Measurements from ENCODE around the gene GBP6.
"Not testable (repeated sequence)": the region's sequence is repeated elsewhere in the genome, so short reads cannot be mapped to it uniquely, and the experiment has no call there.

Gene GBP6, protein sequence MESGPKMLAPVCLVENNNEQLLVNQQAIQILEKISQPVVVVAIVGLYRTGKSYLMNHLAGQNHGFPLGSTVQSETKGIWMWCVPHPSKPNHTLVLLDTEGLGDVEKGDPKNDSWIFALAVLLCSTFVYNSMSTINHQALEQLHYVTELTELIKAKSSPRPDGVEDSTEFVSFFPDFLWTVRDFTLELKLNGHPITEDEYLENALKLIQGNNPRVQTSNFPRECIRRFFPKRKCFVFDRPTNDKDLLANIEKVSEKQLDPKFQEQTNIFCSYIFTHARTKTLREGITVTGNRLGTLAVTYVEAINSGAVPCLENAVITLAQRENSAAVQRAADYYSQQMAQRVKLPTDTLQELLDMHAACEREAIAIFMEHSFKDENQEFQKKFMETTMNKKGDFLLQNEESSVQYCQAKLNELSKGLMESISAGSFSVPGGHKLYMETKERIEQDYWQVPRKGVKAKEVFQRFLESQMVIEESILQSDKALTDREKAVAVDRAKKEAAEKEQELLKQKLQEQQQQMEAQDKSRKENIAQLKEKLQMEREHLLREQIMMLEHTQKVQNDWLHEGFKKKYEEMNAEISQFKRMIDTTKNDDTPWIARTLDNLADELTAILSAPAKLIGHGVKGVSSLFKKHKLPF

DNA sequence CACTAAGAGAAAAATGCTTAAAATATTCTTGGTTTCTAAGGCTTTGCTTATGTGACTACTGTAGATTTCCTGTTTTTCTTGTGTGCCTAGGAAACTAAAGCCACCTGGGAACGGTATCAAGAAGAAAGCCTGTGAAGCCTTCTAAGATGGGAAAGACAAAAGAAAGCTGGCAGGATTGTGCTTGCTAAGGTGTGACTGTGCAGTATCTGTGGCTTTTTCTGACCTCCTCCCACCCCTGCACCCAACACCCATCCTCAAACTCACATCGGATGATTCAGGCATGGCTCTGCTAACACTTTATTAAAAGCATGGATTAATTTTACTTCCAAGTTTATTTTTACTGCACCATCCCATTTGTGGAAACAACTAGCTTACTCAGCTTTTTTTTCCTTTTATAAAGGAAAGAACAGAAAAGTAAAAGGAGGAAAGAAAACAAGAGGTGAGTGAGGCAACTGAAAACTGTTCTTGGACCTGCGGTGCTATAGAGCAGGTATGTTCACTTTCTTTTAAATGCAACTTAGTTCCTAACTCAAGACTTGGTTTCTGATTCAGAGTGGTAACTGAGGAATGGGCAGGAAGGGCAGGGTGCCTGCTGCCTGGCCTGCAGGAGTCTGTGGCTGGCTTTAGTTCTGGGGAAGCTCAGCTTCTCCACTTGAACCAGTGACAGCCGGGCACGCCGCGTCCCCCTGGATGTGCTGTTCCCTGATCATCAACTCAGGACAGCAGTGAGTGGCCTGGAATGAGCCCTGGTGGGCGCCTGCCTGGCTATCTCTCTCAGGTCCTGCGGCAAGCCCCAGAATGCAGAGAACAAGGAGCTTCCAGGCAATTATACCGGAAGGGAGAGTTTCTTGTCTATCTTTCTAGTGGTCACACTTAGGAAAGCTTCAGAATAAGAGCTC, at the start of gene GBP6:
TSS of gene GBP6 (plus strand) at position 422 of the 899 bp plus-strand sequence. CDS start 4,493 bp downstream, outside the sequence.
- DNase-seq, result peak in 1 of 2 experiments; percentile 34

DNA sequence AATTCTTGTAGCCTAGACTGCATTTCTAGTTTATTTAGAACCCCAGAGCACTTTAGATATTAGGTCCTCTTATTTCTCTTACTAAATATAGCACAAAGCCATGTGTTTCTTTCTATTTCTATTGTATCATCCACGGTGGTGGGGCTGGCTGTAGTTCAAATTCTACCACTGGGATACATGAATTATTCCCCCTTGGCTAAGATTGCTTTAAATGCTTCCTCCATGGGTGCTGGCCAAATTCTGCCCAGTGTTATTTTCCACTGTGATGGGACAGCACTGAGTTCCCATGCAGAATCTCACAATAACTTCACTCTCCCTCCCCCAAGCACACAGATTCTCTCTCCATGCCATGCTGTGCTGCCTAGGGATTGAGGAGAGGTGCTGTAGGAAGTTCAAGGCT, 41.5 kb upstream of the GBP6 start:
- DNase-seq, result no peak

DNA sequence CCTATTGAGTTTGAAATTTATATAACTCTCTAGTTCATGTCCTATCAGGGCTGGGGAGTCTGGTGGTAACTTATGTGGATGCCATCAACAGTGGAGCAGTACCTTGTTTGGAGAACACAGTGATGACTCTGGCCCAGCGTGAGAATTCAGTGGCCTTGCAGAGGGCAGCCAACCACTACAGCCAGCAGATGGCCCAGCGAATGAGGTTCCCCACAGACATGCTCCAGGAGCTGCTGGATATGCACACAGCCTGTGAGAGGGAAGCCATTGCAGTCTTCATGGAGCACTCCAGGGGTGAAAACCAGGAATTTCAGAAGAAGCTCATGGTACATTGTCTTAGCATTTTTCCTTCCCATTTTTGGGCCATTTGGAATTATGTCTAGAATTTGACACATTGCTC, 32.0 kb upstream of the GBP6 start:
- DNase-seq, result no peak

DNA sequence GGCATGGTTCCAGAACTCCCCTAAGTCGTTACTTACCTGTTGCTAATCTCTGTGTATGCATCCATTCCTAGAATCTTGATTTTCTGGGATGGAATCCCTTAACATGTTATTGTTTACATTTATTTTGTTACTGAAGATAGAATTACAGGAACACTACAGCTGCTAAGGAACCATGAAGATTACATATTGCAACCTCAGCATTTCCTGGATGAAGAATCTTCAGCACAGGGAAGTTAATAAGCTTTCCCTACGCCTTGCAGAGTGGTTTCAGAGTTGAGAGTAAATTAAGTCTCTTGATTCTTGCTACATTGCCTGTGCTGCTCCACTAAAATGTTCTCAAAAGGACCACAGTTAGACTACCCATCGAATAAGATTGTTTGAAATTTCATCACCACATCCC, 31.4 kb upstream of the GBP6 start:
- DNase-seq, result no peak

DNA sequence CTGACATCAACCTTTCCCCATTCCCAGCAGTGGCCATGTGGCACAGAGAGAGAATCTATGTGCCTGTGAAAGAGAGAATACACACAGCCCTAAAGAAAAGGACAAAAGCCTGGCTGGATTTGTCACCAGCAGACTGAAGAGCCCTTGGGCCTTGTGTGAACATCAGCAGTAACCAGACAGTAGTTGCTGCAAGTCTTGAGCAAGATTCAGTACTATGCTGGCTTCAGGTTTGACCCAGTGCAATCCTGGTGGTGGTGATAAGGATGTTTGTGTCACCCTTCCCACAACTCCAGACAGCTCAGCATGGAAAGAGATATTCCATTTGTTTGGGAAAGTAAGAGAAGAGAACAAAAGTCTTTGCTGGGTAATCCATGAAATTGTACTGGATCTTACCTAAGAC, 28.4 kb upstream of the GBP6 start:
- DNase-seq, result no peak

DNA sequence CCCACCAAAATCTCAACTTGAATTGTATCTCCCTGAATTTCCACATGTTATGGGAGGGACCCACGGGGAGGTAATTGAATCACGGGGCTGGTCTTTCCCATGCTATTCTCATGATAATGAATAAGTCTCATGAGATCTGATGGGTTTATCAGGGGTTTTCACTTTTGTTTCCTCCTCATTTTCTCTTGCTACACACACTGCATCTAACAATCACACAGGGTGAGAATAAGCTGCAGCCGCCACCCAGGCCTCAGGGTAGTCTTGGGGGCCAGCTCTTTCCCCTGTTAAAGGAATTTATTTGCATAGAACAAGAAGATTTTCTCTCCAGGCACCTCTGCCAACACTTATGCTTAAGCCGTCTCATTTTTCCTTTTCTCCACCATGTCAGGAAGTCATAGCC, 26.0 kb upstream of the GBP6 start:
- no peak for DNase-seq

DNA sequence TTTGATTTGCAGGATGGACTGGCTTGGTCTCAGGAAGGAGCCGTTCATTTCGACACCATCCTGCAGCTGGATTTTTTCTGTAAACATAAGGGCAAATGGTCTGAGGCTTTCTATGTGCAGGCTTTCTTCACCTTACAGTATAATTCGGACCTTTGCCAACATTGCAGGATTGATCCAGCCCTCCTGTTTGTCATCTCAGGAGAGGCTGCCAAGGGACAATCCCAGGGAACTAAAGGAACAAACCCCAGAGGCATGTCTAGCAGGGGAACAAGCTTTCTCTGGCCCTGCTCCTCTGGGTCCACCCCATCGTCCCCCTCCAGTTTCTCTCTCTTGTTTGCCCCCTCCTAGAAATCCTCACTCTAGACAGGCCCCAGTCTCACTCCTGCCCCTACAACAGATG, 24.8 kb upstream of the GBP6 start:
- DNase-seq, result no peak

DNA sequence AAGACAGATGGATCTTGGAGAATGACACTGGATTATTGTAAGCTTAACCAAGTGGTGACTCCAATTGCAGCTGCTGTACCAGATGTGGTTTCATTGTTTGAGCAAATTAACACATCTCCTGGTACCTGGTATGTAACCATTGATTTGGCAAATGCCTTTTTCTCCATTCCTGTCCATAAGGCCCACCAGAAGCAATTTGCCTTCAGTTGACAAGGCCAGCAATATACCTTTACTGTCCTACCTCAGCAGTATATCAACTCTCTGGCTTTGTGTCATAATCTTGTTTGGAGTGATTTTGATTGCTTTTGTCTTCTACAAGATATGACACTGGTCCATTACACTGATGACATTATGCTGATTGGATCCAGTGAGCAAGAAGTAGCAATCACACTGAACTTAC, 18.4 kb upstream of the GBP6 start:
- not testable (repeated sequence) for DNase-seq

DNA sequence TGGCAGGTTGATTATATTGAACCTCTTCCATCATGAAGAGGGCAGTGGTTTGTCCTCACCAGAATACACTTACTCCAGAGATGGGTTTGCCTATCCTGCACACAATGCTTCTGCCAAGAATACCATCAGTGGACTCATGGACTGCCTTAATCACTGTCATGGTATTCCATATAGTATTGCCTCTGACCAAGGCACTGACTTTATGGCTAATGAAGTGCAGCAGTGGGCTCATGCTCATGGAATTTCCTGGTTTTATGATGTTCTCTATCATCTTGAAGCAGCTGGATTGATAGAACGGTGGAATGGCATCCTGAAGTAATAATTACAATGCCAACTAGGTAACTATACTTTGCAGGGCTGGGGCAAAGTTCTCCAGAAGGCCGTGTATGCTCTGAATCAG, 16.6 kb upstream of the GBP6 start:
- DNase-seq, result no peak

DNA sequence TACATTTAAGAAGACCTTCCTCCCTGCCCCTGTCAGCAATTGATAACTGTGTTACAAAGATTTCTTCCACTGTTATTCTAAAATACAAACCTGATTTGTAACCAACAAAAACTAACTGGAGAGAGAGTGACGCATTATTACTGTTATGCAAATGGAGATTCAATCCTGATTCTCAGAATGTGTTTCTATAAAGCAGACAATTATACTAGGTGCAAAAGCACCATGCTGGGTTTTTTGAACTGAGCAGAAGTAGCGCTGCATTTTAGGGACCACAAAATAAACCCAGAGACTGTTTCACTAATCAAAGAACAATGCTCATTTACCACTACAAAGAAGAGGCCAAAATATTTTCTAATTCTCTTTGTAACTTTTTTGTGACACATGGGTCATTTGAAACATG, 13.6 kb upstream of the GBP6 start:
- DNase-seq, result no peak

DNA sequence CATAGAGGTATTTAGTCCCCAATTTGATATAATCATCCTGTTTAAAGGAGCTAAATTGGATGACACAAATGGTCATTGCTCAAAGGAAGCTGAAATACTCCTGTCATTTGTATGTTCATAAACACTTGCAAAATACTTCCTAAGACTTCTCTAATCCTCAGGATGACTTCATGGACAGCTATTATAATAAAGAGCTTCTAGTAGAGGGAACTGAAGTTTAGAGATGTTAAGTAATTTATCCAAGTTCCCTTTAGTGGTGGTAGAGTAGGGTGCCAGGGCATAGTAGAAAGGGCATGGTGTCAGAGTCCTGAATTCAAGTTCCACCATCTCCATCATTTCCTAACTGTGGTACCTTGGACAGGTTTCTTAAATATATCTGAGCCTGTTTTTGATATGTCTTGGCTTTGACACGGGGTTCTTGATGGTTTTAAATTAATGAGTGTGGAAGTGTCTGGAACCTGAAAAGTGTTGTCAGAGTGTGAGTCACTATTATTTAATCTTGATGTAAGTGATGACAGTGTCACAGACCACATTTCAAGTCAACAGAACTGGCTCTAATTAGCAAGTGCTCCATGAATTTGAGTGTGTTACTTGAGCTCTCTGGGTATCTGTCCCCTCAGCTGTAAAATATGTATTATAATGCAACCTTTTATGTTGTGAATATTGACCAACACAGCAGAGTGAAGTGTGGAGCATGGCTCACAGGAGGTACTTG, 12.1 kb upstream of the GBP6 start:
- no peak for DNase-seq

DNA sequence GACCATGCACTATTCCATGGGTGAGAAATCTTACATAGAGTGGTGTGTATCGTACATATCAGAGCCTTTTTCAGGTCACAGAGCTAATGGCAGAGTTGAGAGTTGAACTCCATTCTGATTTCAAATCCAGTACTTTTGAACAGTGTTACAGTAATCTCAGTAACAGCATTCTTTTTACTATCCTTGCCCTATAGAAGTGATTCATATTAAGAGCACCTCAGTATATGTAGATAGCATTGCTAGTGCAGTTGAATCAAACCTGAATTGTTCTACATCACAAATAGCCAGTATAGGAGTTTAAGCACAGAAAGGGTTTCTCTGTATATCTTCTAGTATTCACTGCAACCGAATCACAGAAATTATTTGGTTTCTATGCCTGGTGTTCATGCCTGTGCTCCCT, 11.4 kb upstream of the GBP6 start:
- DNase-seq, result no peak

DNA sequence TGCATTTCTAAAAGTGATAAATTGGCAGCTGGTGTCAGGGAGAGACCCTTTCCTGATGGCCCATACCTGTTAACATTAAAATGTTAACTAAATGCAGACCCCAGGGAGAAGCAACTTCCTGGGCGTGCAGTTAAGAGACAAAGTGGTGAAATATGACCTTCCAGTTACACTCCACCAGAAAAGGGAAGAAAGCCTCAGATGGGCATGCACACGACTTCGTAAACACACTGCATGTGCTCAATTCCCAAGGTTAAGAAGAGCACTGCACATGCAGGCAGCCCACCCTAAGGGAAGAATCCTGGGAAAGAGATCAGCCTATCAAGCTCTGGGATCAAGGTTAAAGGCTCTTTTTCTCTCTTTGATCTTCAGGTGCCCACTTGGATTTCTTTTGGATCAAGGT, 9.7 kb upstream of the GBP6 start:
- DNase-seq, result no peak

DNA sequence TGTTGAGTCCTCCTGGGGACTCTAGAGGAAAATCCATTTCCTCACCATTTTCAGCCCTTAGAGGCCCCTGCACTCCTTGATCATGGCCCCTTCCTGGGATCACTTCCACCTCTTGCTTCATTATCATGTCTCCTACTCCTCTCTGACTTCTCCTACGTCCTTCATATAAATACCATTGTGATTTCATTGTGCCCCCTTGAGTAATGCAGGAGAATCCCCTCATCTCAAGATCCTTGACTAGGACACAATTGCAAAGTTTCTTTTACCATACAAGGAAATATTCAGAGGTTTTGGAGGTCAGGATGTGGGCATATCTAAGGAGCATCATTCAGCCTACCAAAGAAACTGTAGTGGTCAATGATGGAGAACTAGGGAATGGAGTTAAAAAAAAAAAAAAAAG, 8.8 kb upstream of the GBP6 start:
- no peak for DNase-seq

DNA sequence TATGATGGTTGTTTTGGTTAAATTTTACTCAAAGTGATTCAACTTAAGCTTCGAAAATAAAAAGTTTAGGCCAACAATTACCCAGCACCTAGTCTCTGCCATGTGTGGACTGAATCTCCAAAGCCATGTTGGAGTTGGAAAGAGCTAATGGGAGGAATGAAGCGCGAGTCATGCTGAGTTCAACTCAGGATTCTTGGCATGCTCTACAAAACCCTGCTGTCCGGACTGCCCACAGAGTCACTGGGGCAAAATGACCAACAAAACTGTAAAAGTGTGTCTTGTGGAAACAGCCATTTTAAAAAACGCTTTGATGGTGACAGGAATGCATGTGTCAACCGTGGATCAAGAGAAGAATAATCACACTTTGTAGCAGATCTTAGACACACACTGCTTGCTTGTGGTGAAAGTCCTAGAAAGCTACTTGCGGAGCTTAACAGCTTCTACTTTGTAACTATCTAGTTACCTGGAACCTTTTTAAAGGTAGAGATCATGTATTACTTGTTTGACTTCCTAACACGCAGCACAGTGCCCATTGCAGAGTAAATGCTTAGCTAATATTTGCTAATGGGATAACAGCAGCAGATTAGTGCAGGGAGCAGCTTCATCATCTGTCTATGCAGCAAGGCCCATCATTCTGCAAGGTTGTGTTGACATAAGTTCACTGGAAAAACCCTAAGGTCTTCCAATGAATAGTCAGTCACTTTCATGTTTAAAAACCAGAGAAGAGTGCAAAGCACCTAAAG, 7.0 kb upstream of the GBP6 start:
- no peak for DNase-seq

DNA sequence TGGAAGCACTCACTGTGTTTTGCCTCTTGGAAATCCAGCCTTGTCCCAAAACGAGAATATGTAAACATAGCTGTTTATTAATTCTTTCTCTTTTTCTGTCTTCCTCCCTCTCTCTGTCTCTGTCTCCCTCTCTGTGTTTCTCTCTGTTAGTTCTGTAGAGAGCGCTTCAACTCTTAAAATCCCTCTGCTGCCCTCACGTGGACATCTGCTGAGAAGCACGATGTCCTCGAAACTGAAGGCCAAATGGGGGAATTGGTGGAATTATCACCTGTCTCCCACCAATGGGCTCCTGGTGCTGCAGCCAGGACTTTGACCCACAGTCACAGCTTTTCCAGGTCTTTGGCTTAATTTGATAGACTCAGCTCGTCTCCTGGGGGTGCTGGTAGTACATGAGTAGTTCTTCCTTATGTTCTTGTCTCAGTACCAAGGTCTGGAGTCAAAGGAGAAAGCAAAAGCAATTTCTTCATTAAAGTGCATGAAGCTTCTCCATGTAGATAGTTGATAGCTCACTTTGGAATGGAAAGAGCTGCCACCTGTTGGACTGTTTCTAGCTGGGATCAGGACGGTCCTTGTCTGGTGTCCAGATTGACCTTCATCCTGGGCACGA, 5.5 kb upstream of the GBP6 start:
- DNase-seq, result peak; percentile 88 to 92

DNA sequence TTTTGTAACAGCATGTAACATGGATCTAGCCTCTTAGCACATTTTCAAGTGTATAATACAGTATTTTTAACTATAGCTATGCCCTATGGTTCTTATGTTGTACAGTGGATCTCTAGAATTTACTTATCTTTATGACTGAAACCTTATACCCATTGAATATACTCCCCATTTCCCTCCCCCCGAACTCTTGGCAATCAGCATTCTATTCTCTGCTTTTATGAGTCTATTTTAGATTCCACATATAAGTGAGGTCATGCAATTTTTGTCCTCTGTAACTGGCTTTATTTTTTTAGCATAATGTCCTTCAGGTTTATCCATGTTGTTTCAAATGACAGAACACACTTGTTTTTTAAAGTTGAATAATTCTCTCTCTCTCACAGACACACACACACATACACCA, 3.1 kb upstream of the GBP6 start:
- DNase-seq, result no peak

DNA sequence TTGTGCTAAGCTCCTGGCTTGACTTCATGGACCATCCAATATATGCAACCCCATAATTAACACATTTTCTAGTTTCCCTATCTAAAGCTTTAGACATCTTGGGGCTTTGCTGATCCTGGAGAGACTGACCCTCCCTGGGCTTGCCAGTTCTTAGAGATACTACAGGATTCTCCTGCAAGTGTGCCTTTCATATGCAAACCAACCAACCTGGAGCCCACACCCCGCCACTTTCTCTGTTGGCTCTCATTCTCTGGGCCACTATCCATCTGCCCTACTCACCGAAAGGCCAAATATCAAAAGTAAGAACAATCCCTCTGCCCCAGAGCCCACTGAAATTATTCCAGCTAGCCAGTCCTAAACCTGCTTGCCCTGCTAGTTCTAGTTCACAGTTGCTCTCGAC, 2.2 kb upstream of the GBP6 start:
- DNase-seq, result no peak

DNA sequence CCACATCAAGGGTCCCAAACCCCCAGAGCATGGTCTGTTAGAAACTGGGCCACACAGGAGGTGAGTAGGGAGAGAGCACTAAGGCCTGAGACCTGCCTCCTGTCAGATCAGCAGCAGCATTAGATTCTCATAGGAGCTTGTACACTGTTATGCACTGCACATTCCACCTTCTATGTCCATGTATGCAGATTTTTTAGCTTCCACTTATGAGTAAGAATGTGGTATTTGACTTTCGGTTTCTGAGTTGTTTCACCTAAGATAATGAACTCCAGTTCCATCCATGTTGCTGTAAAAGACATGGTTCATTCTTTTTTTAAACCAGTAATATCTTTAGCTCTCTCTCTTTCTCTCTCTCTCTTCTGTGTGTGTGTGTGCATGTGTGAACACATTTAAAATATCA, 663 bp upstream of the GBP6 start:
- DNase-seq, result peak in 1 of 2 experiments; percentile 26

DNA sequence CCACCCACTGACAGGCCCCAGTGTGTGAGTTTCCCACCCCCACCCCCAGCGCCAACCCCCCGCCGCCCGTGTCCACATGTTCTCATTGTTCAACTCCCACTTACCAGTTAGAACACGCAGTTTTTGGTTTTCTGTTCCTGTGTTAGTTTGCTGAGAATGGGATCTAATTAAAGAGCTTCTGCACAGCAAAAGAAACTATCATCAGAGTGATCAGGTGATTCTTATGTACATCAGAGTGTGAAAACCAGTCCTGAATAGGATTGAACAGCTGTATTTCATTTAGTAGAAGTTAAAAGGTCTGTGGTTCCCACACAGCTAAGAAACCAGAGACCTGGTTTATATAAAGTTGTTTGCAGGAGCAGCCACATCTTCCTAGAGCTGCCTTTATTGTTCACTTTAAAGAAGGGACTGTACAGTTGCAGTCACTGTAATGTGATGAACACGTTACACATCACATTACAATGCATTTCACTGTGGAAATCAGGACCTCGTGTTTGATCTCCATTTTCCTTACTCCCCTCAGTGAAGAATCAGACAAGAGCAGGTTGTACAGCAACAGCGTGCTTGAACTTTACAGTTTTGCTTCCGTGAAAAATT, 1.2 kb downstream of the GBP6 start:
- DNase-seq, result no peak

DNA sequence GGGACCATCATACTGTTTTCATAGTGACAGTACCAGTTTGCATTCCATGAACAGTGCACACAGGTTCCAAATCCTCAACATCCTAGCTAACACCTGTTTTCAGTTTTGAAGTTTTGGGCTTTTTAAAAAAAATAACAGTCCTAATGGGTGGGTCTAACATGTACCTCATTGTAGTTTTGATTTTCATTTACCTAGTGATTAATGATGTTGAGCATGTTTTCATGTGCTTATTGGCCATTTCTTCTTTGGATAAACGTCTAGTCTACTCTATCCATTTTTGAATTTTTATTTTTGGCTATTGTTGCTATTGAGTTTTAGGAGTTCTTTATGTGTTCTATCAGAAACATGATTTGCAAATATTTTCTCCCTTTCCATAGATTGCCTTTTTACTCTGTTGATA, 3.4 kb downstream of the GBP6 start:
- DNase-seq, result no peak
